IMR-90 (cell line): Measurements from ENCODE around the gene GUCY1B1. TPM values are rescaled to one million over a fixed set of nuclear protein-coding genes. Genes with fewer than 3 reads are reported as not detected.

Experiments
- ATAC-seq: fragments of 200-7000 bp; cut with Tn5 transposase; 2 replicates; pipeline ENCODE4 v1.9.1; 2020; ENCODE audit warnings: low read depth, mild to moderate bottlenecking, moderate library complexity
- BruUV-seq: library from RNA; stranded (reverse); fragments of 400-500 nt; replicated peaks from 2 replicates; lab custom pipeline; 2021; lab: Mats Ljungman, UMichigan
- CTCF ChIA-PET: fragments of 300-600 bp; formaldehyde crosslinking; extraction: SDS; loops from one replicate; lab custom pipeline; 2021; ENCODE audit warnings: antibody characterized with exemption; lab: Yijun Ruan, JAX
- POLR2A ChIA-PET: fragments of 300-600 bp; sonication (Branson Sonifier 250); formaldehyde crosslinking; loops from one replicate; lab custom pipeline; 2022; ENCODE audit warnings: antibody characterized with exemption; ENCODE audit not compliant: unreplicated experiment; lab: Charles Lee
- DNase-seq: peaks from one replicate; pipeline ENCODE4 v3.0.0; 2013
- H2AFZ ChIP-seq: replicated peaks from 2 replicates; pipeline ENCODE3; 2013; ENCODE audit warnings: low read length, mild to moderate bottlenecking; ENCODE audit not compliant: poor library complexity
- H2AK5ac ChIP-seq: 2 replicates; pipeline ENCODE4 v1.6.1; 2013; ENCODE audit warnings: low read depth, low read length, inconsistent platforms
- H2AK9ac ChIP-seq: replicated peaks from 2 replicates; pipeline ENCODE3; 2013; ENCODE audit warnings: mild to moderate bottlenecking, low read depth, low read length, moderate library complexity; ENCODE audit not compliant: poor library complexity
- H2BK120ac ChIP-seq: 2 replicates; pipeline ENCODE4 v1.6.1; 2013; ENCODE audit warnings: low read depth, low read length, inconsistent platforms
- H2BK15ac ChIP-seq: 3 replicates; pipeline ENCODE4 v1.6.1; 2013; ENCODE audit warnings: low read depth, low read length, inconsistent platforms
- H2BK20ac ChIP-seq: 2 replicates; pipeline ENCODE4 v1.6.1; 2013; ENCODE audit warnings: low read depth, mild to moderate bottlenecking, inconsistent platforms, low read length, moderate library complexity
- H2BK5ac ChIP-seq: 2 replicates; pipeline ENCODE4 v1.6.1; 2013; ENCODE audit warnings: mild to moderate bottlenecking, low read depth, low read length, inconsistent platforms; ENCODE audit not compliant: poor library complexity, severe bottlenecking
- H3K14ac ChIP-seq: replicated peaks from 2 replicates; pipeline ENCODE4 v1.6.1; 2013; ENCODE audit warnings: low read depth, low read length, inconsistent platforms
- H3K18ac ChIP-seq: 2 replicates; pipeline ENCODE4 v1.6.1; 2013; ENCODE audit warnings: low read depth, low read length, control low read depth
- H3K23ac ChIP-seq: 2 replicates; pipeline ENCODE4 v1.6.1; 2013; ENCODE audit warnings: low read depth, low read length, inconsistent platforms
- H3K27ac ChIP-seq: 2 replicates; pipeline ENCODE4 v1.5.1; 2013; ENCODE audit warnings: mild to moderate bottlenecking, control low read depth, low read length; ENCODE audit not compliant: insufficient read depth
- H3K27me3 ChIP-seq: 2 replicates; pipeline ENCODE4 v1.6.1; 2013; ENCODE audit warnings: low read length; ENCODE audit not compliant: control insufficient read depth, insufficient read depth
- H3K36me3 ChIP-seq: 2 replicates; pipeline ENCODE4 v1.6.1; 2013; ENCODE audit warnings: low read length, mixed read lengths; ENCODE audit not compliant: control insufficient read depth, insufficient read depth
- H3K4ac ChIP-seq: 2 replicates; pipeline ENCODE4 v1.6.1; 2013; ENCODE audit warnings: low read depth, low read length, inconsistent platforms
- H3K4me1 ChIP-seq: 2 replicates; pipeline ENCODE4 v1.6.1; 2013; ENCODE audit warnings: low read length, mixed read lengths; ENCODE audit not compliant: control insufficient read depth, insufficient read depth
- H3K4me2 ChIP-seq: 2 replicates; pipeline ENCODE4 v1.6.1; 2013; ENCODE audit warnings: low read depth, mild to moderate bottlenecking, control low read depth, low read length, moderate library complexity
- H3K4me3 ChIP-seq: 2 replicates; pipeline ENCODE4 v1.5.1; 2013; ENCODE audit warnings: low read depth, mild to moderate bottlenecking, control low read depth, low read length, moderate library complexity; ENCODE audit not compliant: insufficient read depth
- H3K56ac ChIP-seq: 2 replicates; pipeline ENCODE4 v1.6.1; 2013; ENCODE audit warnings: low read length, inconsistent platforms; ENCODE audit not compliant: insufficient read depth; ENCODE audit errors: extremely low read depth
- H3K79me1 ChIP-seq, 2 experiments: 2 replicates each; pipeline ENCODE4 v1.6.1; 2013; ENCODE audit warnings: low read length in 2 of 2, inconsistent platforms in 1 of 2, low read depth in 1 of 2
- H3K9ac ChIP-seq: 2 replicates; pipeline ENCODE4 v1.6.1; 2013; ENCODE audit warnings: low read depth, low read length, control low read depth
- H3K9me1 ChIP-seq: 2 replicates; pipeline ENCODE4 v1.6.1; 2013; ENCODE audit warnings: low read length, inconsistent platforms; ENCODE audit not compliant: insufficient read depth
- H3K9me3 ChIP-seq: 2 replicates; pipeline ENCODE4 v1.6.1; 2013; ENCODE audit warnings: low read length; ENCODE audit not compliant: control insufficient read depth, insufficient read depth
- H4K20me1 ChIP-seq: 2 replicates; pipeline ENCODE4 v1.6.1; 2013; ENCODE audit warnings: low read length, inconsistent platforms; ENCODE audit not compliant: insufficient read depth
- H4K5ac ChIP-seq: 2 replicates; pipeline ENCODE4 v1.6.1; 2013; ENCODE audit warnings: mild to moderate bottlenecking, low read depth, low read length, control low read depth
- H4K8ac ChIP-seq, 2 experiments: 2 replicates each; pipeline ENCODE4 v1.6.1; 2013; ENCODE audit warnings: low read depth in 2 of 2, low read length in 2 of 2, control low read depth in 1 of 2, inconsistent platforms in 1 of 2
- H4K91ac ChIP-seq: 2 replicates; pipeline ENCODE4 v1.6.1; 2013; ENCODE audit warnings: low read depth, low read length, inconsistent platforms; ENCODE audit not compliant: insufficient read depth
- BHLHE40 ChIP-seq: fragments of 150-350 bp; IDR thresholded peaks from 2 replicates; pipeline ENCODE4 v1.6.1; 2016; ENCODE audit warnings: mild to moderate bottlenecking, low read depth, low read length
- CEBPB ChIP-seq: IDR thresholded peaks from 2 replicates; pipeline ENCODE4 v1.6.1; 2012; ENCODE audit warnings: low read depth, low read length, improper control_type of control experiment
- CHD1 ChIP-seq: IDR thresholded peaks from 2 replicates; pipeline ENCODE4 v1.6.1; 2012; ENCODE audit warnings: low read depth, low read length, improper control_type of control experiment
- FOS ChIP-seq: fragments of 150-350 bp; IDR thresholded peaks from 2 replicates; pipeline ENCODE4 v1.6.1; 2016; ENCODE audit warnings: low read depth, low read length
- MAFK ChIP-seq: IDR thresholded peaks from 2 replicates; pipeline ENCODE4 v1.6.1; 2012; ENCODE audit warnings: low read depth, low read length, improper control_type of control experiment
- MAZ ChIP-seq: IDR thresholded peaks from 2 replicates; pipeline ENCODE4 v1.6.1; 2012; ENCODE audit warnings: low read depth, mild to moderate bottlenecking, low read length, improper control_type of control experiment, moderate library complexity, borderline replicate concordance
- MXI1 ChIP-seq: IDR thresholded peaks from 2 replicates; pipeline ENCODE4 v1.6.1; 2012; ENCODE audit warnings: low read depth, mild to moderate bottlenecking, low read length, moderate library complexity, borderline replicate concordance
- NFE2L2 ChIP-seq: fragments of 150-350 bp; IDR thresholded peaks from 2 replicates; pipeline ENCODE4 v1.6.1; 2016; ENCODE audit warnings: low read depth, mild to moderate bottlenecking, low read length
- POLR2A ChIP-seq: IDR thresholded peaks from 2 replicates; pipeline ENCODE4 v1.6.1; 2012; ENCODE audit warnings: mild to moderate bottlenecking, low read depth, low read length
- RAD21 ChIP-seq: IDR thresholded peaks from 2 replicates; pipeline ENCODE4 v1.6.1; 2012; ENCODE audit warnings: low read length, improper control_type of control experiment
- RCOR1 ChIP-seq: IDR thresholded peaks from 2 replicates; pipeline ENCODE4 v1.6.1; 2012; ENCODE audit warnings: mild to moderate bottlenecking, low read length, improper control_type of control experiment; ENCODE audit not compliant: insufficient replicate concordance
- RFX5 ChIP-seq: IDR thresholded peaks from 2 replicates; pipeline ENCODE4 v1.8.0; 2012; ENCODE audit warnings: low read depth, mild to moderate bottlenecking, low read length, moderate library complexity
- SMC3 ChIP-seq: fragments of 150-350 bp; IDR thresholded peaks from 2 replicates; pipeline ENCODE4 v1.6.1; 2016; ENCODE audit warnings: low read depth, mild to moderate bottlenecking, antibody characterized with exemption, low read length, moderate library complexity
- WGBS, 2 experiments: methylation state at CpG; one replicate each; pipeline versions ENCODE4 v1.1.5 to v1.1.7; 2013; ENCODE audit warnings: missing lambda C conversion rate in 2 of 2; ENCODE audit not compliant: insufficient read length in 1 of 2; ENCODE audit errors: extremely low coverage in 2 of 2; 5-methylcytosine and 5-hydroxymethylcytosine counted together
- dilution Hi-C: fragments of 300-500 bp; cut with HindIII; formaldehyde crosslinking; loops from one replicate; pipeline ENCODE4 v1.14.3; 2018; ENCODE audit warnings: low sequenced_read_pairs; ENCODE audit not compliant: unreplicated experiment
- in situ Hi-C: fragments of 300-500 bp; cut with MboI; formaldehyde crosslinking; loops from 3 replicates; pipeline ENCODE4 v1.14.3; 2019; ENCODE audit warnings: low sequenced_read_pairs, inconsistent platforms, mixed read lengths
- intact Hi-C: fragments of 100-400 bp; cut with micrococcal nuclease; formaldehyde crosslinking; loops from 2 replicates; pipeline ENCODE4 v1.10.0; 2022
- polyA plus RNA-seq, 3 experiments: library from polyadenylated mRNA; depleted of rRNA; stranded (reverse); fragments of >200 nt; gene quantifications; 2 replicates each; pipeline ENCODE4 v1.2.3, GENCODE V29; 2012; ENCODE audit warnings: low replicate concordance in 1 of 3
- total RNA-seq: library from RNA; depleted of rRNA; stranded (reverse); fragments of >200 nt; gene quantifications from 2 replicates; pipeline ENCODE4 v1.2.3, GENCODE V29; 2012
- TF ChIP-seq, protein P1 (sequence below): conservative IDR thresholded peaks from 2 replicates; pipeline ENCODE4 v1.5.1; 2012; ENCODE audit warnings: mild to moderate bottlenecking, low read depth, low read length, improper control_type of control experiment
- TF ChIP-seq, protein P2 (sequence below): fragments of 150-350 bp; IDR thresholded peaks from 2 replicates; pipeline ENCODE4 v1.6.1; 2017; ENCODE audit warnings: mild to moderate bottlenecking, antibody characterized with exemption, low read length, low read depth
- TF ChIP-seq, protein P3 (sequence below): fragments of 150-350 bp; IDR thresholded peaks from 2 replicates; pipeline ENCODE4 v1.6.1; 2016; ENCODE audit warnings: low read depth, mild to moderate bottlenecking, low read length, moderate library complexity, borderline replicate concordance

Gene GUCY1B1
- total and polyA plus RNA-seq, 2 of the 4 experiments (the other 2 are of a cell fraction), result 2.9 to 3.8 TPM

DNA sequence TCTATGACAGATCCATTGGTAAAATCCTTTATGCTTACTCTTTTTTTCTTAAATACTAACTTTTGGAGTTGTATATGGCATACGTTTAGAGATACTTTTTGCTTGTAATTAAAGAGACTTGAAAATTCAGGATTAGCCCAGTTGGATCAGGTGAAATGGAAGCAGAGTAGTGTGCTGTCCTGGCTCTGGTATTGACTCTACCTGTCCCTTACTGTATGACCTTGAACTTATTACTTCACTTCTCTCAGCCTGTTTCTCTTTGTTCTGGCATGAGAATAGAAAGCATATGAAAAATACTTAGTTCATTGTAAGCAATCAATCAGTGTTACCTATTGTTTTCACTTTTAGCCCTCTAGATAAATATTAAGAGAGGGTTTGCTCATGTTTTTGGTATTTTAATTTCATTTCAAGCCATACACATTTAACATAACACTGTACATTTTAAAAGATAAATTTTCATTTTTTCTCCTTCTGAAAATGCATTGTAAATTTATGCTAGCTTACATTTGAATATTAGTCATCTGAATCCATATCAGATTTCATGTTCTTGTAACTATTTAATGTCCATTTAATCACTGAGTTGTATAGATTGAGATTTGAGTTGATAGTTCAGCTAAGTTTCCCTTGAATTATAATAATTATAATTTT is 35.9 kb downstream of the GUCY1B1 start:
- Histone ChIP-seq H3K4me1 (peaks cover 2% of the 10 kb centered on the region; the same call in 1 of the 2 replicates), H2AK5ac (no peak overlapping the region), H3K56ac (no peak overlapping the region), H2BK20ac (no peak overlapping the region), H3K36me3 (peaks cover under 1% of the 10 kb centered on the region; the same call in 1 of the 2 replicates), H3K27me3 (no peaks in the 10 kb centered on the region), H4K20me1 (no peaks in the 10 kb centered on the region), H3K27ac (no peak overlapping the region), H2BK5ac (no peak overlapping the region), H4K91ac (no peak overlapping the region), H3K4ac (no peak overlapping the region), H3K4me2 (no peak overlapping the region), H2AK9ac (no peak overlapping the region), H3K9ac (no peak overlapping the region), H3K9me1 (peaks cover 2% of the 10 kb centered on the region; the same call in 1 of the 2 replicates), H2BK15ac (no peak overlapping the region), H3K79me1 (no peaks in the 10 kb centered on the region), H3K14ac (no peak overlapping the region), H2AFZ (no peak overlapping the region), H4K8ac (no peak overlapping the region), H3K4me3 (no peak overlapping the region), H3K18ac (no peak overlapping the region), H4K5ac (no peak overlapping the region), H2BK120ac (no peak overlapping the region), H3K23ac (no peak overlapping the region), H3K9me3 (no peaks in the 10 kb centered on the region)
- intact Hi-C loops (no loop called here), in situ Hi-C loops (loop anchor here (5.0 to 25.0 kb wide), 3 partner anchors 392 to 982 kb away; no protein-coding TSS in a partner anchor), dilution Hi-C loops (no loop called here)
- no peak for DNase-seq
- WGBS, 2 experiments, result no CpG with 5 or more reads among the region's 1 CpG
- CTCF ChIA-PET, result interaction anchor here (1.0 to 1.6 kb wide), 3 partner anchors 157 to 233 kb away, joined by 3 to 4 read pairs (median 3); no protein-coding TSS in a partner anchor
- POLR2A ChIA-PET, result no interaction called here
- BruUV-seq, result no TSS peak
- ATAC-seq, result no peak
- TF ChIP-seq RFX5 (no peak), RAD21 (no peak), POLR2A (no peak), MXI1 (no peak), CHD1 (no peak), BHLHE40 (no peak), MAFK (no peak), CEBPB (no peak), RCOR1 (no peak), SMC3 (no peak), FOS (no peak), NFE2L2 (no peak), MAZ (no peak)
- TF ChIP-seq, protein P1, sequence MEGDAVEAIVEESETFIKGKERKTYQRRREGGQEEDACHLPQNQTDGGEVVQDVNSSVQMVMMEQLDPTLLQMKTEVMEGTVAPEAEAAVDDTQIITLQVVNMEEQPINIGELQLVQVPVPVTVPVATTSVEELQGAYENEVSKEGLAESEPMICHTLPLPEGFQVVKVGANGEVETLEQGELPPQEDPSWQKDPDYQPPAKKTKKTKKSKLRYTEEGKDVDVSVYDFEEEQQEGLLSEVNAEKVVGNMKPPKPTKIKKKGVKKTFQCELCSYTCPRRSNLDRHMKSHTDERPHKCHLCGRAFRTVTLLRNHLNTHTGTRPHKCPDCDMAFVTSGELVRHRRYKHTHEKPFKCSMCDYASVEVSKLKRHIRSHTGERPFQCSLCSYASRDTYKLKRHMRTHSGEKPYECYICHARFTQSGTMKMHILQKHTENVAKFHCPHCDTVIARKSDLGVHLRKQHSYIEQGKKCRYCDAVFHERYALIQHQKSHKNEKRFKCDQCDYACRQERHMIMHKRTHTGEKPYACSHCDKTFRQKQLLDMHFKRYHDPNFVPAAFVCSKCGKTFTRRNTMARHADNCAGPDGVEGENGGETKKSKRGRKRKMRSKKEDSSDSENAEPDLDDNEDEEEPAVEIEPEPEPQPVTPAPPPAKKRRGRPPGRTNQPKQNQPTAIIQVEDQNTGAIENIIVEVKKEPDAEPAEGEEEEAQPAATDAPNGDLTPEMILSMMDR, result no peak
- TF ChIP-seq, protein P2, sequence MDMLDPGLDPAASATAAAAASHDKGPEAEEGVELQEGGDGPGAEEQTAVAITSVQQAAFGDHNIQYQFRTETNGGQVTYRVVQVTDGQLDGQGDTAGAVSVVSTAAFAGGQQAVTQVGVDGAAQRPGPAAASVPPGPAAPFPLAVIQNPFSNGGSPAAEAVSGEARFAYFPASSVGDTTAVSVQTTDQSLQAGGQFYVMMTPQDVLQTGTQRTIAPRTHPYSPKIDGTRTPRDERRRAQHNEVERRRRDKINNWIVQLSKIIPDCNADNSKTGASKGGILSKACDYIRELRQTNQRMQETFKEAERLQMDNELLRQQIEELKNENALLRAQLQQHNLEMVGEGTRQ, result no peak
- TF ChIP-seq, protein P3, sequence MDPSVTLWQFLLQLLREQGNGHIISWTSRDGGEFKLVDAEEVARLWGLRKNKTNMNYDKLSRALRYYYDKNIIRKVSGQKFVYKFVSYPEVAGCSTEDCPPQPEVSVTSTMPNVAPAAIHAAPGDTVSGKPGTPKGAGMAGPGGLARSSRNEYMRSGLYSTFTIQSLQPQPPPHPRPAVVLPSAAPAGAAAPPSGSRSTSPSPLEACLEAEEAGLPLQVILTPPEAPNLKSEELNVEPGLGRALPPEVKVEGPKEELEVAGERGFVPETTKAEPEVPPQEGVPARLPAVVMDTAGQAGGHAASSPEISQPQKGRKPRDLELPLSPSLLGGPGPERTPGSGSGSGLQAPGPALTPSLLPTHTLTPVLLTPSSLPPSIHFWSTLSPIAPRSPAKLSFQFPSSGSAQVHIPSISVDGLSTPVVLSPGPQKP, result no peak
